Vagina (tissue), 2 donors: ENCODE measurements around the gene TTLL5. TPM values are rescaled to one million over a fixed set of nuclear protein-coding genes. Genes with fewer than 3 reads are reported as not detected.

Experiments used
- DNase-seq, 2 donors: peaks; one replicate each; pipeline ENCODE4 v3.0.0-alpha.2; 2017; ENCODE audit errors: extremely low spot score in 2 of 2
- H3K27ac ChIP-seq: fragments of 200-600 bp; sonication (generic); one replicate; pipeline ENCODE4 v1.5.1; 2019
- H3K27me3 ChIP-seq: fragments of 200-600 bp; sonication (generic); one replicate; pipeline ENCODE4 v1.5.1; 2019
- H3K36me3 ChIP-seq, 2 donors: fragments of 200-600 bp; sonication (generic); one replicate each; pipeline ENCODE4 v1.5.1; 2017 to 2019
- H3K4me1 ChIP-seq: fragments of 200-600 bp; sonication (generic); one replicate; pipeline ENCODE4 v1.5.1; 2019
- H3K4me3 ChIP-seq, 2 donors: fragments of 200-600 bp; sonication (generic); 1 replicate in 1 of 2; 2 replicates in 1 of 2; pipeline ENCODE4 v1.5.1; 2016 to 2019
- H3K9me3 ChIP-seq: fragments of 200-600 bp; sonication (generic); one replicate; pipeline ENCODE4 v1.5.1; 2019
- POLR2A ChIP-seq, 2 donors: fragments of 450-650 bp; IDR thresholded peaks; one replicate each; pipeline ENCODE4 v1.6.1; 2017; ENCODE audit warnings: antibody characterized with exemption in 2 of 2, mild to moderate bottlenecking in 2 of 2, moderate library complexity in 2 of 2
- POLR2AphosphoS5 ChIP-seq, 2 donors: sonication (generic); formaldehyde crosslinking; IDR thresholded peaks; one replicate each; pipeline ENCODE4 v1.9.0; 2017; ENCODE audit warnings: antibody characterized with exemption in 2 of 2, mild to moderate bottlenecking in 2 of 2, low read depth in 1 of 2; ENCODE audit not compliant: insufficient read depth in 1 of 2
- intact Hi-C: fragments of 100-400 bp; cut with DNase I; formaldehyde crosslinking; loops from one replicate; pipeline ENCODE4 v1.15.1; 2023
- total RNA-seq: library from RNA; depleted of rRNA; stranded (reverse); fragments of >200 nt; gene quantifications from one replicate; pipeline ENCODE4 v1.2.3, GENCODE V29; 2016
- TF ChIP-seq, protein P1 (sequence below), 3 experiments: fragments of 450-650 bp in 2 of 3; fragments of 200-600 bp in 1 of 3; sonication (generic) in 1 of 3; IDR thresholded peaks; one replicate each; pipeline ENCODE4 v1.5.1; 2017 to 2019; ENCODE audit warnings: antibody characterized with exemption in 3 of 3, mild to moderate bottlenecking in 2 of 3, moderate library complexity in 2 of 3

Gene TTLL5
- total RNA-seq, 1 donor from 2014 or later = 43.0 TPM

DNA sequence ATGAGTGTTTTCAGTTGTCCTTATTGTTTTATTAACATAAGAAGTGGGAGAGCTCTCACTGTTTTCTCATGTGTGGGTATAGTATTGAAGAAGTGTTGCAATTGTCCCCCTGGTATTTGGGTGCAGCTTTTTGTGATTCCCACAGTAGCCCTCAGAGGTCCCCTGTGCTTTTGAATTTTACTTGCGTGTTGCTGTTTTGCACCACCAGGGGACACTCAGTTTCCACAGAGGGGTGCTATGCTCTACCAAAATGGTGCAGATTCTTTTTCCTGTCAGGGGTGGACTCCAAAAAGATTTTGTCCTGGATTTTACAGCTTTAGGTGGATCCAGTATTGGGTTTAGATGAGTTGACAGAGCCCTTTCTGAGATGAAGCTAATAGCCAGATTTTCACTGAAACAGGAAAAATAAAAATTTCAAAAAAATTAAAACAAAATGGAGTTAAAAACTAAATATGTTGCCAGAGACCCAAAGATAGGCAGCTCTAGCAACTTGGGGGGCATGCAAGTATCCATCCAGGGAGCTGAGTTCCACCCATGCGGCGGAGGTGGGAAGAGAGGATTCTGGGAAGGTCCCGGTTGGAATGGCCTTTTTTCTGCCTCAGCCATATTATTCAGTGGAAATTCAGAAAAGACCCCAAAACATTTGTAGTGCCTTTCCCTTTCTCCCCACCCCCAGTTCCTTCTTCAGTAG lies 50.2 kb downstream of the TTLL5 start:
- intact Hi-C loops = loop anchor here (5.0 kb wide), 1 partner anchor 271 kb away; the partner anchor contains the start of gene TGFB3

DNA sequence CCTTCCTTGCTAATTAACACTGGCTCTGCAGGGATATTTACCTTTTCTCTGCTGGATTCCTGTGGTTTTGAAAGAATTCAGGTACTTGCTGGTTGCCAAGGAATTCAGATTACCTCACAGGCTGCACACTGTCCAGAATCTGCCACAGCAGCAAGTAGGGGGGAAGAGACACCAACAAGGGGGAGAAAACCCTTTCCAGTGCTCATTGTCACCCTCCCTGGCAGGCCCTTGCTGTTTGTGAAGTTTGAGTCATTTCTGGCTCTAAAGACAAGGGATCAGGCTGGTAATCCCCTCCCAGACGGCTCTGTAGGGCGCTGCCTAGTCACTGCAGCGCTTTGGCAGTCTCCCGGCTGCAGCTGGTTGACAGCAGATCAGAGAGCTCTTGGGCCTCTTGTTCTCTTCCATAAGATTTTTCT lies 50.8 kb downstream of the TTLL5 start:
- Histone ChIP-seq H3K9me3 (no peaks in the 10 kb centered on the region), H3K27ac (peak overlapping the region; percentile 81), H3K4me1 (peaks cover 28% of the 10 kb centered on the region), H3K27me3 (no peaks in the 10 kb centered on the region), H3K4me3 (no peak overlapping the region), H3K36me3 (no peaks in the 10 kb centered on the region)
- intact Hi-C loops = loop anchor here (5.0 kb wide), 1 partner anchor 270 kb away; the partner anchor contains the start of gene TGFB3
- no peak for DNase-seq
- TF ChIP-seq, protein P1, sequence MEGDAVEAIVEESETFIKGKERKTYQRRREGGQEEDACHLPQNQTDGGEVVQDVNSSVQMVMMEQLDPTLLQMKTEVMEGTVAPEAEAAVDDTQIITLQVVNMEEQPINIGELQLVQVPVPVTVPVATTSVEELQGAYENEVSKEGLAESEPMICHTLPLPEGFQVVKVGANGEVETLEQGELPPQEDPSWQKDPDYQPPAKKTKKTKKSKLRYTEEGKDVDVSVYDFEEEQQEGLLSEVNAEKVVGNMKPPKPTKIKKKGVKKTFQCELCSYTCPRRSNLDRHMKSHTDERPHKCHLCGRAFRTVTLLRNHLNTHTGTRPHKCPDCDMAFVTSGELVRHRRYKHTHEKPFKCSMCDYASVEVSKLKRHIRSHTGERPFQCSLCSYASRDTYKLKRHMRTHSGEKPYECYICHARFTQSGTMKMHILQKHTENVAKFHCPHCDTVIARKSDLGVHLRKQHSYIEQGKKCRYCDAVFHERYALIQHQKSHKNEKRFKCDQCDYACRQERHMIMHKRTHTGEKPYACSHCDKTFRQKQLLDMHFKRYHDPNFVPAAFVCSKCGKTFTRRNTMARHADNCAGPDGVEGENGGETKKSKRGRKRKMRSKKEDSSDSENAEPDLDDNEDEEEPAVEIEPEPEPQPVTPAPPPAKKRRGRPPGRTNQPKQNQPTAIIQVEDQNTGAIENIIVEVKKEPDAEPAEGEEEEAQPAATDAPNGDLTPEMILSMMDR (IDR thresholded peaks at IDR 0.05) = no peak
- TF ChIP-seq POLR2A (IDR thresholded peaks at IDR 0.05) = no peak
- peak; percentile 39 to 44 for TF ChIP-seq POLR2AphosphoS5 (IDR thresholded peaks at IDR 0.05; ENCODE audit: insufficient read depth in 1 of 2, low read depth in 1 of 2)

More for the DNA sequence above, 50.2 kb downstream of the TTLL5 start:
- Histone ChIP-seq H3K4me3 (no peak overlapping the region), H3K27ac (peak overlapping the region; percentile 81), H3K9me3 (no peaks in the 10 kb centered on the region), H3K27me3 (no peaks in the 10 kb centered on the region), H3K36me3 (no peaks in the 10 kb centered on the region), H3K4me1 (peaks cover 28% of the 10 kb centered on the region)
- DNase-seq = no peak
- TF ChIP-seq POLR2A (IDR thresholded peaks at IDR 0.05) (no peak), POLR2AphosphoS5 (IDR thresholded peaks at IDR 0.05; ENCODE audit: insufficient read depth in 1 of 2, low read depth in 1 of 2) (no peak)
- TF ChIP-seq, protein P1 (IDR thresholded peaks at IDR 0.05) = peak in 2 of 3 experiments; percentile 32 to 51

DNA sequence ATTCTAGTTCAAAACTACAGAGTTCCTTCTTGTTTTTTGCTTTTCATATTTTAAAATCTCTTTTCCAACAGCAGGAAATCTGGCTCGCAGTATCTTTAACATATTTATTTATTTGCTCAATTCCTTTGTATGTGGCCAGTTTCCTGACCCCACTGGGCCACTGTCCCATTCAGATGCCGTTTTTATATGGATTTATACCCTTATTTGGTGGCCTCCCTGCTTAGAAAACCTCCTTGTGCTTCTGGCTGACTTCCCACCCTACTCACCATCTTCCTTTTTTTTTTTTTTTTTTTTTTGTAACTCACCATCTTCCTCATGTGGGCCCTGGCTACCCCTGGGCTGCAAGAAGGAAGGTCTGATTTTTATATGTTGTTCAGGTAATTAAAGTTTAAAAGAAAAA lies 53.9 kb downstream of the TTLL5 start:
- no peaks in the 10 kb centered on the region for H3K27me3 ChIP-seq
- H3K9me3 ChIP-seq = no peaks in the 10 kb centered on the region
- peaks cover 0 to 4% of the 10 kb centered on the region in 2 donors for H3K36me3 ChIP-seq
- peak overlapping the region; percentile 21 for H3K27ac ChIP-seq
- H3K4me3 ChIP-seq = no peak overlapping the region
- no peak for DNase-seq
- TF ChIP-seq POLR2A (IDR thresholded peaks at IDR 0.05) = no peak
- TF ChIP-seq, protein P1 (IDR thresholded peaks at IDR 0.05) = no peak
- no peak for TF ChIP-seq POLR2AphosphoS5 (IDR thresholded peaks at IDR 0.05; ENCODE audit: insufficient read depth in 1 of 2, low read depth in 1 of 2)
- H3K4me1 ChIP-seq = peaks cover 33% of the 10 kb centered on the region
- intact Hi-C loops = loop anchor here (5.0 kb wide), 1 partner anchor 267 kb away; the partner anchor contains the start of gene TGFB3

DNA sequence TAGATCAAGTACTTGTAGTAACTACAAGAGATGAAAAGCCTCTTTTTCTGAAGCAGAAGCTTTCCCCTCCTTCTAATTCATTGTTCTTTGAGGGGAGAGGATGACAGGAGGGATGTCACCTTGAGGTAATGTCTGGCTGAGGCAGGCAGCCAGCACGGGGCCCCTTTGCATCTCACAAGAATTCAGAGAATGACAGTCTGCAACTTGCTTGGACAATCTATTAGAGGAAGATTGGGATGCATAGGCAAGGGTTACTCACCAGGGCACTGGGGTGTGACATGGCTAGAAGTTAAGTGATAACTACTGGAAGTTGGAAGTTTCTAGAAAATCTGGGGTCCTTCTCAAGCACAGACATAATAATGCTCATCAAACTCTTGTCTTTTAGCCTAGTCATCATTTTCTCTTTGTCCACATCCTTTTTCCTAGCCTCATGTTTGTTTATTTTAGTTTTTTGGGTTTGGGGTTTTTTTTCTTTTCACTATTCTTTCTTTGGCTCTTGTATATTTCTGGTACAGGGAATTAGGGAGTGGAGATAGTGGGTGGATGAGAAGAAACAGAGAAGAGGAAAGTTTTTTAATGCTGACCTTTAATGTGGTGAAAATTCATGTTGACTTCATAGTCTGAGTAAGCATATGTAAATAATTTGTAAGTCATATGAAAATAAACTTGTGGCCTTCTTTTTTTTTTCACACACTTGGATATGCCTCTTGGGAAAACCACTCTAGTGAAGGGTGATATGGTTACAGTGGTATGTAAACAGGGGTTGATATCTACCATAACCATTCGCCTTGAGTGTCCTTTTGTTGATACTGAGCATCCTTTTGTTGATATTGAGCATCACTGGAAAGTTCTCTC lies 55.1 kb downstream of the TTLL5 start:
- intact Hi-C loops = no loop called here
- H3K36me3 ChIP-seq = peaks cover 0 to 4% of the 10 kb centered on the region in 2 donors
- peaks cover 41% of the 10 kb centered on the region for H3K4me1 ChIP-seq
- peak overlapping the region; percentile 21 for H3K27ac ChIP-seq
- H3K9me3 ChIP-seq = no peaks in the 10 kb centered on the region
- no peak overlapping the region for H3K4me3 ChIP-seq
- no peaks in the 10 kb centered on the region for H3K27me3 ChIP-seq
- TF ChIP-seq, protein P1 (IDR thresholded peaks at IDR 0.05) = no peak
- TF ChIP-seq POLR2AphosphoS5 (IDR thresholded peaks at IDR 0.05; ENCODE audit: insufficient read depth in 1 of 2, low read depth in 1 of 2) = no peak
- no peak for TF ChIP-seq POLR2A (IDR thresholded peaks at IDR 0.05)
- no peak for DNase-seq
